Psoas muscle (tissue), 8 donors: ENCODE measurements around the gene LHX5. TPM values are rescaled to one million over a fixed set of nuclear protein-coding genes. Genes with fewer than 3 reads are reported as not detected.

Experiments used
- ATAC-seq, 4 donors: fragments of 200-7000 bp; cut with Tn5 transposase; one replicate each; pipeline ENCODE4 v1.9.1; 2020; ENCODE audit warnings: moderate library complexity in 3 of 4, mild to moderate bottlenecking in 2 of 4
- DNase-seq, 2 donors: peaks; one replicate each; pipeline ENCODE4 v3.0.0-alpha.2; 2020
- H3K27ac ChIP-seq: fragments of 200-600 bp; one replicate; pipeline ENCODE4 v1.8.0; 2022
- H3K27me3 ChIP-seq, 3 donors: fragments of 200-600 bp in 1 of 3; one replicate each; pipeline versions ENCODE4 v1.6.1 to v1.8.0; 2013 to 2022; ENCODE audit warnings: low read length in 2 of 3, mild to moderate bottlenecking in 2 of 3, moderate library complexity in 1 of 3; ENCODE audit not compliant: insufficient read depth in 3 of 3
- H3K36me3 ChIP-seq, 2 donors: fragments of 200-600 bp in 1 of 2; one replicate each; pipeline versions ENCODE4 v1.6.1 to v1.8.0; 2013 to 2022; ENCODE audit warnings: low read depth in 1 of 2, mild to moderate bottlenecking in 1 of 2, moderate library complexity in 1 of 2; ENCODE audit not compliant: insufficient read depth in 1 of 2
- H3K4me1 ChIP-seq: fragments of 200-600 bp; one replicate; pipeline ENCODE4 v1.8.0; 2022
- H3K4me3 ChIP-seq: fragments of 200-600 bp; one replicate; pipeline ENCODE4 v1.8.0; 2022; ENCODE audit warnings: mild to moderate bottlenecking
- H3K9me3 ChIP-seq: fragments of 200-600 bp; one replicate; pipeline ENCODE4 v1.8.0; 2022
- CTCF ChIP-seq: fragments of 200-600 bp; IDR thresholded peaks from one replicate; pipeline ENCODE4 v1.8.0; 2022; ENCODE audit warnings: antibody characterized with exemption
- WGBS, 3 donors: extraction: QIAGEN DNeasy Blood & Tissue Kit; methylation state at CpG; one replicate each; pipeline versions ENCODE4 v1.1.6 to v1.1.7; 2013; 5-methylcytosine and 5-hydroxymethylcytosine counted together
- intact Hi-C, 2 donors: fragments of 100-400 bp; cut with DNase I; formaldehyde crosslinking; loops; one replicate each; pipeline versions ENCODE4 v1.11.0 to v1.14.2; 2022
- polyA plus RNA-seq, 3 donors: library from polyadenylated mRNA; stranded (reverse); fragments of 200-250 nt; gene quantifications; one replicate each; pipeline ENCODE4 v1.2.3, GENCODE V29; 2013
- total RNA-seq, 4 donors: library from RNA; stranded (reverse); fragmentation: NEBNext Ultra II Directional in 2 of 4; extraction: Animal tissue kit (Norgen Biotek cat#: 25700) in 2 of 4; gene quantifications; one replicate each; pipeline versions ENCODE4 v1.2.1 to v1.2.4, GENCODE V29; 2021 to 2023
- donor health status: healthy with polysubstance abuse.
- donor health status: DM: no; HTN: no; CAD: no; lungs with moderate emphysema.
- donor health status: Bipolar disorder and iron deficiency.
- donor health status: healthy.
- donor health status: DM: yes; HTN: yes; CAD: no.
- donor health status: DM: no; HTN: no; CAD: no.
- donor health status: DM: no; HTN: no; CAD: no.
- donor health status: DM: yes; HTN: yes; CAD: no.

LHX5 gene
- total and polyA plus RNA-seq, 7 donors: not detected

- Histone ChIP-seq H3K36me3 (no peaks in the 10 kb centered on the region), H3K27me3 (peaks cover 0 to 26% (median 4%) of the 10 kb centered on the region in 3 donors), H3K9me3 (no peaks in the 10 kb centered on the region), H3K4me3 (no peak overlapping the region), H3K4me1 (no peaks in the 10 kb centered on the region), H3K27ac (no peak overlapping the region)
- TF ChIP-seq CTCF: no peak
- 82 to 85% (median 84%) methylated on average over 2 of the region's 2 CpGs for WGBS, 3 donors
- DNase-seq: no peak
- no peak for ATAC-seq
- intact Hi-C loops: no loop called here
Observed at GRCh38 chr12:113456199-113456598, 15.5 kb downstream of the LHX5 start.

GRCh38 chr12:113453330-113453729, 18.3 kb downstream of the LHX5 start:
- no peak overlapping the region for H3K4me3 ChIP-seq
- no peak for TF ChIP-seq CTCF
- intact Hi-C loops: no loop called here
- 16 to 24% (median 20%) methylated on average over 6 of the region's 6 CpGs for WGBS, 3 donors
- H3K36me3 ChIP-seq: no peaks in the 10 kb centered on the region
- ATAC-seq (no peak), DNase-seq (no peak)
- no peak overlapping the region for H3K27ac ChIP-seq
- no peaks in the 10 kb centered on the region for H3K4me1 ChIP-seq
- H3K9me3 ChIP-seq: no peaks in the 10 kb centered on the region
- H3K27me3 ChIP-seq: peaks cover 0 to 6% (median 2%) of the 10 kb centered on the region in 3 donors

GRCh38 chr12:113452458-113452857, 19.2 kb downstream of the LHX5 start:
- DNase-seq: no peak
- H3K27me3 ChIP-seq: peaks cover 0 to 7% (median 4%) of the 10 kb centered on the region in 3 donors
- WGBS, 3 donors: 76 to 84% (median 80%) methylated on average over 2 of the region's 2 CpGs
- no peak for TF ChIP-seq CTCF
- intact Hi-C loops: no loop called here
- H3K4me1 ChIP-seq: no peaks in the 10 kb centered on the region
- H3K4me3 ChIP-seq: no peak overlapping the region
- no peaks in the 10 kb centered on the region for H3K36me3 ChIP-seq
- no peak for ATAC-seq
- H3K9me3 ChIP-seq: no peaks in the 10 kb centered on the region
- no peak overlapping the region for H3K27ac ChIP-seq

GRCh38 chr12:113449839-113450238, 21.8 kb downstream of the LHX5 start:
- ATAC-seq: no peak
- TF ChIP-seq CTCF: no peak
- Histone ChIP-seq H3K27ac (no peak overlapping the region), H3K9me3 (no peaks in the 10 kb centered on the region), H3K4me3 (no peak overlapping the region), H3K4me1 (no peaks in the 10 kb centered on the region), H3K27me3 (peaks cover 0 to 26% (median 6%) of the 10 kb centered on the region in 3 donors), H3K36me3 (no peaks in the 10 kb centered on the region)
- intact Hi-C loops: no loop called here
- DNase-seq: no peak
- 88 to 94% (median 92%) methylated on average over 1 of the region's 1 CpG for WGBS, 3 donors

GRCh38 chr12:113449299-113449698, 22.4 kb downstream of the LHX5 start:
- Histone ChIP-seq H3K9me3 (no peaks in the 10 kb centered on the region), H3K4me1 (no peaks in the 10 kb centered on the region), H3K27me3 (peaks cover 0 to 29% (median 6%) of the 10 kb centered on the region in 3 donors), H3K36me3 (no peaks in the 10 kb centered on the region), H3K27ac (no peak overlapping the region), H3K4me3 (no peak overlapping the region)
- DNase-seq: no peak
- intact Hi-C loops: no loop called here
- no peak for TF ChIP-seq CTCF
- no peak for ATAC-seq
- WGBS, 3 donors: 82 to 96% (median 89%) methylated on average over 2 of the region's 2 CpGs
